HG03354 (cell line): ENCODE results near the gene DNAH14.

Experiments
- ATAC-seq: cut with Tn5 transposase; IDR thresholded peaks from one replicate; pipeline ENCODE4 v1.9.1; 2021; ENCODE audit warnings: mild to moderate bottlenecking; ENCODE audit not compliant: unreplicated experiment, poor library complexity, severe bottlenecking

The DNAH14 gene

DNA sequence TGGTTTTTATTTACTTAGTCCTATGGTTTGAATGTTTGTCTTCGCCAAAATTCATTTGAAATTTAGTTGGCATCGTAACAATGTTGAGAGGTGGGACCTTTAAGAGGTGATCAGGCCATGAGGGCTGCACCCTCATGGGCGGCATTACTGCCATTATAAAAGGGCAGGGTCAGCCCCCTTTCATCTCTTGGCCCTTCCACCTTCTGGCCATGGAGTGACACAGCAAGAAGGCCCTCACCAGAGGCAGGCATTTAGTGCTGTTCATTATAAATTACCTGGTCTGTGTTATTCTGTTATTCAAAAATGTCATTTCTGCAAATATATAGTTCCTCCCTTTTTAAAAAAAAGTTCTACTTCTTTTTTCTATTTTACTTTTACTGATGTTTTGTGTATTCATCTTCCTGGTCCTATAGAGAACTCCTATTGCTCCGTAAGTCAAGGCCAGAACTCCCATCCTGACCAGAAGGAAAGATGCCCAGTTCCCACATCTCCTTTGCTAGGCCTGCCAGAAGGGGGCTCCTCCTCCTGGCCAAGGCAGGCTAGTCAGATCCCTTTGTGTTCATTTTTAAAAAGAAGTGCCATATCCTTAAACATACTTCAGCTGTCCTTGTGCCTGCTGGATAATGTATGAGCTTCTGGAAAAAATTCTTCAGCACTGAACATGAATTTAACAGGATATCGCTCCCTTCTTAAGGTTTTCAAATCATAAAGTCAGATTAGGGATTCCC, 508.4 kb downstream of the DNAH14 start:
- ATAC-seq = no peak

DNA sequence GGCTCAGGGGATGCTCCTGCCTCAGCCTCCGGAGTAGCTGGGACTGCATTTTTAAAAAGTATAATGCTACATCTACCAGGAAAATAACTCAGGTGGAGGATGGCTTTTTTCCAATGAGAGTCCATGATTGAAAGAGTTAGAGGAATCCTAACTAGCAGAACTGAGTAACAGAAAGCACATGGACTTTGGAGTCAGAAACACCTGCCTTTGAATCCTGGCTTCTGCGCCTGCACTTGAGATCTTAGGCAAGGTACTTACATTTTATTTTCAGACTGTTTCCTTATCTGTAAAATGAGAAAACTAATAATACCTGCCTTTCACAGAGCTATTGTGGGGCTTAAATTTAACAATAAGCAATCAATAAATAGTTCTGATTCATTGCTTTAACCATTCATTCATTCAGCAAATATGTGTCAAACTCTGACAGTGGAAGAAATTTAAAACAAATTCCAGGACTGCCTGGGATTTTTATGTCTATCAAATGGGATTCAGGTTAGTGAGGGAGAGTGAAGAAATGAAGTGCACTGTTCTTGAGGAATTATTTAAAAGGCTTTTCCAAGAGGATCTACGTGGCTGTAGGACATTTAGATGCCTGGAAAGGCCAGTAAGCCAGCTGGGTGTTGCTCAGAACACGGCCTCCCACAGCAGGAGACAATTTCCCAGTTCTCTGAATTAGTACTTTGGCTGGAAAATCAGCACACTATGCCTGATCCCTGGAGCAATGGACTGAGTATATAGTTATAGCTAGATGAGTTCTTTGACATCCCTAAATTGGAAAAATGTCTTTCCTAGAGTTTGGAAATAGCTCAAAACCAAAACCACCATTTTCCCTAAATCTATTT, 511.1 kb downstream of the DNAH14 start:
- no peak for ATAC-seq

DNA sequence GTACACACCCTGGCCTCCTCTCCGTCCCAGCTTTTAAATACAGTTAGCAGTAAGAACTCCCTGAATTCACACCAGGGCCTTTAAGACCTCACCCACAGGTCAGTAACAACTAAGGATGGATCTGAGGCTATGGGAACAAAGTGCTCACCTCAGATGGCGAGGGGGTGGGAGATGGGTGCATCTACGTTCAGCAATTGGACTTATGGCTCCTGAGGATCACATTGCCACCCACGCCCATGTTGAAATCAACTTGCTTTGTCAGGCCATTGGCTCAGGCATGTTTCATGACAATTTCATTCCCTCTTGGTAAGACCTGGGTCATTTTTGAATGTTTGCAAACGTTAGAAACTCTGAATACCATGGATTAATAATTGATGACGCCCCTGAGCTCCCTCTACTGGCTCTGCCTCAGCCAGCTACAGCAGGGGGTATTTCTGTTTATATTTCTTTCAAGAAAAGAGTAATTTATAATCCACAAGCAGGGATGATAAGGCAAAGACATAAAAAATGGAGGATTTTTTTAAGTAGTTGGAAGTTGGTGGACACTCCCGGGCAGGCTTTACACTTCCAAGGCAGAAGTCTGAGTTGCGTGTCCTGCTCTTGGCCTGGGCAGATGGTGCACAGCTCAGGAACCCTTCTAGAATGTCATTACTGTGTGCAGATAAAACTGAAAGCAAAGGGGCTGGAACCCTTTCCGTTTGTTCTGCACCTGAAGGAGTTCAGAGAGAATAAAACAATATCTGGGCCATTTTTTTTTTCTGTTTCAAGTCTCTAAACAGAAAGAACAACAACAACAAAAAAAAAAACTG, 512.0 kb downstream of the DNAH14 start:
- peak; percentile 49 for ATAC-seq

DNA sequence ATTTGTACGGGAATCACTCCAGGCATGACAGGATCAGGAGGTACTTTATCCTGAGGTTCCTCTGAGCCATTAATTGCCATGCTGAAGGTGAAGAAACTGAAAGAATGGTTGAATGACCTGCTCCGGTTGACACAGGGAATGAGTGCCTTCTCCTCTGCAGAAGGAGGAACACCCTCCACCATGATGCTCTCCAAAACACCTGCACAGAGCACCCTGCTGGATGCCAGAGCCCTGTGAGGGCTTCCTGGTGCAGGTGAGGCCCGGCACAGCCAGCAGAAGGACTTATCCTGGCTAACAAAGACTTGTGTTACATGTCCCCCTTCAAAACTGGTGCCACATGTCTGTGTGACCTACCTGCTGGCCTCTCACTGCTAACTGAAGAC, 512.6 kb downstream of the DNAH14 start:
- no peak for ATAC-seq

DNA sequence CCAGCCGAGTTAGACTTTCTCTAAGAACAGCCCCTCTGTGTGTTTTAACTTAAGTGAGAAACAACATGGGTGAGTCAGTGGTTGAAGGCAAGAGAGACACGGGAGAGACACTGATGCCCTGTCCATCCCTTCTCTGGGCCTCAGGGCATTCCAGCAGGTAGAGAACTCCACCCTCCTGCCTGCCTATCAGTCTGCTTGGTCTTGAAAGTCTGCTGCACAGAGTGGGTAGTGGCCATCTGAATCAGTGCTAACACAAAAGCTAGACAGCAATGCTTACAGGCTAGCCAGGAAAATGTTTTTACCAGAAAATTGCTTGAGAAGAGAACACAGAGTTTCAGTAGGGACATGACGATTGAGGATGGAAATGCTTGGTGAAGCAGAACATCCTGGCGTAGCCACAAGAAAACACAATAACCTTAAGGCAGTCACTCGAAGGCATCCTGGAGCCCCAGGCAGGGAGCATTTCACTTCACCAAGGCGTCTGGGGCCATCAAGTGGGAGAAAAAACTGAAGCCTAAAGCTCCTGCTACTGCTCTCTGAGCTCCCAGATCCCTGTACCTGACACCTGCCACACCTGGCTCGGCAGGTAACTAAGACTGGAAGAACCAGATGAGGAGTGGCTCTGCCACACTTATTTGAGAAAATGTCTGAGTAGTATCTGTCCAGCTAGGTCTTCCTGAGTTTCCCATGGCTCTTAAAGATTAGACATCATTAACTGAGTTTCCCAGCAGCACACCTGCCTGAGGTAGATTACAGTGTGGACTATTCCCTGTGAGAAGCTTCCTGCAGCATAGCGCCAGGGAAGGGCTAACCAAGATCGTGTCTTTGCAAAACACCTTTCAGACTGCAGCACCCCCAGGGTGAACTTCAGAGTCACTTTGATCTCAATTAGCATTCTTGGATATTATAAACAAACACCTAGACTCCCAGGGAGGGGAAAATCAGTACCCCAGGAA, 516.4 kb downstream of the DNAH14 start:
- no peak for ATAC-seq

DNA sequence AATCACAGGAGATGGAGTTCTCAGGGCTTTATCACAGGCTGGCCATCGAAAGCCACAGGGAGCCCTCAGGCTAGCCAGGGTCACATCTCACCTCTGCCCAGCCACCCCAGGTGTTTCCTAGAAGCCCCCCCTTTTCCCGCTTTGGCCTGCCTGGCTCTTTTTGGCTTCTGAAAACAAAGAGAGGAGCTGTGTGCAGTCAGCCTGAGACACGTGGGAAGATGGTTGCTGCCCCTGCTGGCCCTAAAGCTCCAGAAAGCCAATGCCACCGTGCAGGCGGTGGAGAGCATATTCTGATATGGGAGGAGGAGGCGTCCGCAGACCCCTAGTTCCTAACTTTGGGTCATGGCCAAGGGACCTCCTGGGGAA, 517.1 kb downstream of the DNAH14 start:
- no peak for ATAC-seq

DNA sequence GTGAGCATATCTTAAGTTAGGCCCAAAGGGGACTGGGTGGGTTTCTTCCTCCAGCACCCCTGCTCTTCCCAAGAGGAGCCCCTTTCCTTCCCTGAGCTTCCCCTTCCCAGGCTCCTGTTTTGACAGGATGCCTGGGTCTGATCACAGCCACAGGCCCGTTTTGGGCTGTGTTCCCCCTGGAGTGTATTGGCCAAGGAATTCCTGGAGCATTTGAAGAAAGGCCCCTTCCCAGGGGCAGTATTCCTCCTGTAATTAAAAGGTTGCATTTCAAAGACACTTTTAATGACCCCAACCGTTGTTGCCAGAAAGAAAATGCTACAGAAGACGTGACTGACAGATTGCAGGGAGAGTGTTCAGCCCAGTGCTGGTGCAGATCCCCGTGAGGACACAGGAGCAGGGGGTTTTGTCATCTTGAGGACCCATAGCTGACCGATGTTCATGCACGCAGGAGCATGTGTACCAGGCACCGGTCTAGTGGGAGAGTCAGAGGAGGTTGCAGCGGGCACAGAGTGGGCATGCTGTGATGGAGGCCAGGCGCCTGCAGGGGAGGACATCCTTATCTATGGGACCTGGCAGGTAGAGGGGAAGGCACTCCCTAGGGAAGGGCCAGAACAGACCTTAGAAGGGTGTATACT, 517.6 kb downstream of the DNAH14 start:
- ATAC-seq = no peak

DNA sequence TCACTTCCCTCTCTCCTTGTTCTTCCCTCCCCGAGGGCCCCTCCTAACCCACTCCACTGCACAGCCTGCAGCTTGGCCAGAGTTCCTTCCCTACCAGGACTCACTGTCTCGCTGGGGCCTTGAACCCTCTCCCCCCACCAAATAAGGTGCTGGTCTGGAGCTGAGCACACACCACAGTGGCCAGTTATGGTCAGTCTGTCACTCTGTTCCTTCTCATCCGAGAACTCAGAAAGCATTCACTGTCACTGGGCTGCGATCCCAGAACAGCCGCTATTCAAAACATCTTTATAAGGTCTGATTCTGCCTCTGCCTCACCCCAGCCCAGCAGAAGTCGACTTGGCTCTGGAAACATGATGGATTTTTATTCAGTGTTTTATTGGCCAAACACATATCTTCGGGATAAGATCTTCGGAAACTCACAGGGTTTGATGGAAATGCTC, 518.2 kb downstream of the DNAH14 start:
- ATAC-seq = no peak

DNA sequence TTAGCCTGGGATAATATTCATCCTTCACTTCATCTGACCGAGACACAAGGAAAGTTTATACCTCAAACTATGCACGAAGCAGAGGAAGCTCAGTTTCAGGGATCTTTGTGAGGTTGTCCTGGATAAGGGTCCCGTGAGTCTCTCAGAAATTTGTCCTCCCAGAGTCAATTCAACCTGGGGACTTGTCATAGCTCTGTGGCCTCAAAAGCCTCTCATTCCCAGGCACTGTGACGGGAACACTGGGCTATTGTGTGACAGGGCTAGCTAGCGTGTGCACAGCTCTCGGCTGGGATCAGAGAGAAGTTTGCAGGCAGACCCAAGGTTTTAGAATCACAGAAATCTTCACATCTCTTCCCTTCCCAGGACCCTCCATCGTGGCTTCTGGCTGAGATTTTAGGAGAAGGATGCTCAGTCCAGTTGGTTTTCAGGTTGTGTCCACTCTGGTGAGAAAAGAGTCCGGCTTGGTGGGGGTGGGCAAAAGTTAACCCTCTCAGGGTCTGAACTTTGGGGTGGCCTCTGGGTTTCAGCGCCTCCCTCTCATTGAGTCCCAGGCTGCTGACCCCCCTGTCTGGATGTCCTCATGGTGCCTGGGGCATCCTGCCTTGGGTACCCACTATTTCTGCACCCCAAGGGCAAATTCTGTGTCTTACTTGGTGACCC, 518.8 kb downstream of the DNAH14 start:
- ATAC-seq = no peak
